ENCODE results near the gene CASR.

CASR gene

GRCh38 chr3:122258757-122259371 is 75.4 kb downstream of the CASR start:
- DNase-seq (ENCODE audit: low read depth, low spot score), result no peak

DNA sequence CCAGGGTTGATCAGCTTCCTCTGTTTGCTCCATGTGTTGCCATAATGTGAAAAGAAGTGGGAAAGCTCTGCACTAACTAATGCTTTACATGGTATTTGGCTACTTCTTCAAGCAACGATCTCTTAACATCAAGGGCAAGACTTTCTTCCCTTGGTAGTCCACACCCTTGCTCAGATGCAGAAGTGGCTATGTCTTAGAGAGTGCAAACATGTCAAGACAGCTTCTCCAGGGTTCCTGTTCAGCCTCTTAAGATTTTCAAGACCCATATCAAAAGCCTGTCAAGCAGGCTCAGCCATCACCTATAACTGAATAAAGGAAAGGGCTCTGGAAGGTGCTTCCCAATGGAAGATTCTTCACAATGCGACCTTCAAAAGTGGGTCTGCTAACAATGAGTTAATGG is 76.7 kb downstream of the CASR start:
- DNase-seq (ENCODE audit: low read depth, low spot score), result no peak

DNA sequence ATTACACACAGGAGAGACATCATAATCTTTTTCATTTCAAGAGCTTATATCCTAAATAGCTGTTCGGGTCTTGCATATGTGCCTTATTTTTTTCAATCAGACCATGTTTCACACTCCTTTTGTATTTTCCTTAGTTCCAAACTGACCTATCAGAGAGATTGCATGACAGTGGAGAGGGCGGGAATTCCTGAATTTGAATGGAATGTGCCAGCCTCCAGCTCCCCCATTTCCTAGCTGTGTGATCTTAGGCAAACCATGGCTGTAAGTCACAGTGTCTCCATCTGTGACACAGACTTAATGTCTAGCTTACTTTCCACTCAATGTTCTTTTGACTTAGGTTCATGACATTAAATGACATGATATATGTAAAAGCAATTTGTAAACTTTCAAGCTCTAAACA is 79.6 kb downstream of the CASR start:
- no peak for DNase-seq (ENCODE audit: low read depth, low spot score)

DNA sequence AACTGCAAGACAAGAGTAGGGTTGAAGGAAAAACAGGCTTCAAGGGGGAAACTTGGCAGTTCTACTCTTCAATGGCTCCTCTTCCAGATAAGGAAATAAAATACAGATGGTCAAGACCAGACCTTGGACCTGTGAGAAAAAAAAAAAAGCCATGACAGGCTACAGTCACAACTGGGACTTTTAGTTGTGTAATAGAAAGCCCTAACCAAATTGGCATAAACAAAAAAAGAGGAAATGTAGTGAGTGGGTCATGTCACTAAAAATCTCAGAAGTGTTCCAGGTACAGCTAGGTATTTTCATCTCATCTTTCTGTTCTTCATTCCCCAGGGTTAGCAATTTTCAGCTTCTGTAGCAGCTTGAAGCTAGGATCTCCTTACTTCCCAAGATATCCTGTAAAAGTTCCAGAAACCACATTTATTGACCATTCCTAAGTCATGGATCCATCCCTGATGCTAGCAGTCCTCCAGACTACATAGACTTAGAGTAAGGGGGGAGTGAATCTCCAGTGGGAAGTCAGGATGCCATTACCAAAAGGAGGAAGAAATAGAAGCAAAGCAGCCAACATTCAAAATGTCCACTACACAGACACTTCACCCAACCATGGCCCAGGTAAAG is 80.6 kb downstream of the CASR start:
- DNase-seq (ENCODE audit: low read depth, low spot score), result no peak

GRCh38 chr3:122265957-122266356 is 82.5 kb downstream of the CASR start:
- no peak for DNase-seq (ENCODE audit: low read depth, low spot score)

GRCh38 chr3:122268257-122269024 is 85.0 kb downstream of the CASR start:
- DNase-seq (ENCODE audit: low read depth, low spot score), result no peak

- DNase-seq (ENCODE audit: low read depth, low spot score), result no peak
Observed at GRCh38 chr3:122269045-122269444, 85.6 kb downstream of the CASR start.

DNA sequence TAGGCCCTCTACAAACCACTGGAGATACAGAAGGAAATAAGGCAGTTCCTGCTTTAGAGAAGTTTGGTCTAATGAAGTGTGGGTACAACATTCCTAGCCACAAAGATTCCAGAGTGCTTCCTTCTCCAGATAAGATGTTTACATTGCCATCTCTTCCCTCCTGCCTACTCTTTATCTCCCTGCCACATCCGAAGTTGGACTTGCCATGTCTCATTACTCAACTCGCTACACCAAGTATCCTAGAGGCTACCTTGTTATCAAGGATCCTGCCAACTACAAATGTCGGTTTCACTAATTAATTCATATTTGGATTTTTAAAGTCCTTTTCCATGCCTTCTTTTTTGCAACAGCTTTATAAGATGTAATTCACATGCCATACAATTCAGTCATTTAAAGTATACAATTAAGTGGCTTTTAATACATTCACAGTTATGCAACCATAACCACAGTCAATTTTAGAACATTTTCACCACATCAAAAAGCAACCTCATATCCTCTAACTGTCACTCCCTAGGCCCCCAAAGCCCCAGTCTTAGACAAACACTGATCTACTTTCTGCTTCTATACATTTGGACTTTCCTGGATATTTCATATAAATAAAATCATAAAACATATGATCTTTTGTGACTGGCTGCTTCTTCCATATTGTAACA is 87.9 kb downstream of the CASR start:
- no peak for DNase-seq (ENCODE audit: low read depth, low spot score)

DNA sequence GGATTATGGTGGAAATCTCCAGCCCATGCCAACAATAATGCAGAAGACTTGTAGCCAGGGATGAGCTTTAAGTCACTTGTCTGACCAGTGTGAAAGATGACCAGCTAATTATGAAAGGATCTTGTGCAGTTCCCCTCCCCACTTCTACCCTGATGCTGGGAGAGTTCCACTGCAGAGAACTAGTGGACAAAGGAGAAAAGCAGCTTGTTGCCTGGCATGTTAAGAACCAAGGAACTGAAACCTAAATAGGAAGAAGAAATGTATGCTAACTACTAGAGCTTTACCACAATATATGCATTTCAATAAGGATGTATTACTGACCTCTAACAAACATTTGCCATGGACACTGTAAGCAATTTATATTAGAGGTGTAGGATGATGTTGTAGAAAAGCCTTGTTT is 89.4 kb downstream of the CASR start:
- DNase-seq (ENCODE audit: low read depth, low spot score), result no peak

GRCh38 chr3:122273498-122273897 is 90.0 kb downstream of the CASR start:
- DNase-seq (ENCODE audit: low read depth, low spot score), result no peak

GRCh38 chr3:122281891-122282290 is 98.4 kb downstream of the CASR start:
- DNase-seq (ENCODE audit: low read depth, low spot score), result no peak

DNA sequence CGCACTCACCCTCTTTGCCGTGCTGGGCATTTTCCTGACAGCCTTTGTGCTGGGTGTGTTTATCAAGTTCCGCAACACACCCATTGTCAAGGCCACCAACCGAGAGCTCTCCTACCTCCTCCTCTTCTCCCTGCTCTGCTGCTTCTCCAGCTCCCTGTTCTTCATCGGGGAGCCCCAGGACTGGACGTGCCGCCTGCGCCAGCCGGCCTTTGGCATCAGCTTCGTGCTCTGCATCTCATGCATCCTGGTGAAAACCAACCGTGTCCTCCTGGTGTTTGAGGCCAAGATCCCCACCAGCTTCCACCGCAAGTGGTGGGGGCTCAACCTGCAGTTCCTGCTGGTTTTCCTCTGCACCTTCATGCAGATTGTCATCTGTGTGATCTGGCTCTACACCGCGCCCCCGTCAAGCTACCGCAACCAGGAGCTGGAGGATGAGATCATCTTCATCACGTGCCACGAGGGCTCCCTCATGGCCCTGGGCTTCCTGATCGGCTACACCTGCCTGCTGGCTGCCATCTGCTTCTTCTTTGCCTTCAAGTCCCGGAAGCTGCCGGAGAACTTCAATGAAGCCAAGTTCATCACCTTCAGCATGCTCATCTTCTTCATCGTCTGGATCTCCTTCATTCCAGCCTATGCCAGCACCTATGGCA is 100.5 kb downstream of the CASR start:
- no peak for DNase-seq (ENCODE audit: low read depth, low spot score)

- DNase-seq (ENCODE audit: low read depth, low spot score), result no peak
Observed at GRCh38 chr3:122284486-122284885, 101.0 kb downstream of the CASR start.

DNA sequence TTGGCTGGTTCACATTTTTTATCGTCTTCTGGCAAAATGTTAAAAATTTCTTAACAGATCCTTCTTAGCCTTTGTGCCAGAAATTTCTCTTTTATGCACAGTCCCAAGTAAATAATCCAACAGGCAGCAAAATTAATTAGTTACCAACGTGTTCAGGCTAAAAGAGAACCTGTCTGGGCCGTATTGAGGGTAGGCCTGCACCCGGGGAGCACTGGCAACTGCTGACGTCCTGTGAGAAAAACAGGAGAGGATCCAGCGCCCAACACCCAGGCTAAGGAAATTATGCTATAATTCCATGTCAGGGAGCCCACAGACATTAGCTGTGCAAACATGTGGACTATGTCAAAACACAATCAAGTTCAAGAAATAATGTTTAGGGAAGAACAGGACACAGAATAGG is 110.9 kb downstream of the CASR start:
- no peak for DNase-seq (ENCODE audit: low read depth, low spot score)

GRCh38 chr3:122295266-122296062 is 112.0 kb downstream of the CASR start:
- DNase-seq (ENCODE audit: low read depth, low spot score), result no peak

GRCh38 chr3:122298239-122298638 is 114.8 kb downstream of the CASR start:
- no peak for DNase-seq (ENCODE audit: low read depth, low spot score)

- DNase-seq (ENCODE audit: low read depth, low spot score), result no peak
Observed at GRCh38 chr3:122299215-122299614, 115.7 kb downstream of the CASR start.

GRCh38 chr3:122299872-122300460 is 116.5 kb downstream of the CASR start:
- no peak for DNase-seq (ENCODE audit: low read depth, low spot score)

- DNase-seq (ENCODE audit: low read depth, low spot score), result no peak
Observed at GRCh38 chr3:122301063-122301462, 117.6 kb downstream of the CASR start.

DNA sequence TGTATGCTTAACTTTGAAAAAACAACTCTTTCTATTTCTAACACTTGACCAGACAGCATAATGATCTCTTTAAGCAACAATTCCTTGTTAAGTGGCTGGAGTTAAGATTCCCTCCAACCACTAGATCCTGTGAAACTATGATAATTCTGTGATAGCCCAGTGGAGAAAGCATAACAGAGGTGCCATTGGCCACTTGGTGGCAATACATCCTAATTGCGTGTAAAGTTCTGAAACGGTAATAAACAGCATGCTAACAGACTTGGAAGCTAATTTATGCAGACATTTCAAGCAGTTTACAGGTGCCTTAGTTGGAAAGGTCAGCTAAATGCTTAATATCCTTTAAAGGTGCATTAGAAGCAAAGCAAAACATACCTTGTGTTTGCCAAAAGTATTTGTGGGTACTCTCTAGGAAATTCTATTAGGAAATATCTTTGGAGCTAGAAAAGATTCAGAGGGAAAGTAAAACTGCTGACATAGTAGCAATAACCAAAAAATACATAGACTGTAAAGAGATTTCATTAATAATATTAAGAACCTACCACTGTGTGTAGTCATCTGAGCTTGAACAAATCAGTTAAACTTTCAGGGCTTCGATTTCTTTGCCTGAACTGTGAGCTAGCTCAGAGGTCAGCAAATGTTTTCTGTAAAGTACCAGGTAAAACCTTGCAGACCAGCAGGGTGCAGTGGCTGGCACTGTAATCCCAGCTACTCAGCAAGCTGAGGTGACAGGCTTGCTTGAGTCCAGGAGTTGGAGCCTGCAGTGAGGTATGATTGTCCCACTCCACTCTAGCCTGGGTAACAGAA is 122.6 kb downstream of the CASR start:
- no peak for DNase-seq (ENCODE audit: low read depth, low spot score)

Data from brain pericyte (primary cell).